Immature natural killer cell (primary cell): ENCODE data around the gene NPEPPS. TPM values are rescaled to one million over a fixed set of nuclear protein-coding genes. Genes with fewer than 3 reads are reported as not detected.
"Not testable (repeated sequence)": the region's sequence is repeated elsewhere in the genome, so short reads cannot be mapped to it uniquely, and the experiment has no call there.

ENCODE experiments used
- DNase-seq, 3 donors: peaks; one replicate each; pipeline ENCODE4 v3.0.0; 2022; ENCODE audit warnings: mixed read lengths in 1 of 3
- H3K27ac Mint-ChIP-seq, 6 donors: one replicate each; pipeline ENCODE4 v1.8.0; 2020; ENCODE audit warnings: mixed read lengths in 6 of 6, mild to moderate bottlenecking in 5 of 6, inconsistent platforms in 4 of 6, moderate library complexity in 3 of 6
- H3K27me3 Mint-ChIP-seq, 3 donors: one replicate each; pipeline ENCODE4 v1.8.0; 2020 to 2021; ENCODE audit warnings: low read depth in 3 of 3, mild to moderate bottlenecking in 3 of 3, mixed read lengths in 3 of 3, moderate library complexity in 3 of 3, inconsistent platforms in 1 of 3
- H3K36me3 Mint-ChIP-seq, 3 donors: one replicate each; pipeline ENCODE4 v1.8.0; 2020; ENCODE audit warnings: mixed read lengths in 3 of 3, inconsistent platforms in 2 of 3, mild to moderate bottlenecking in 2 of 3
- H3K4me1 Mint-ChIP-seq, 2 donors: one replicate each; pipeline ENCODE4 v1.8.0; 2020; ENCODE audit warnings: inconsistent platforms in 2 of 2, mild to moderate bottlenecking in 2 of 2, mixed read lengths in 2 of 2, moderate library complexity in 1 of 2
- H3K4me3 Mint-ChIP-seq, 5 donors: one replicate each; pipeline ENCODE4 v1.8.0; 2020; ENCODE audit warnings: mild to moderate bottlenecking in 5 of 5, mixed read lengths in 5 of 5, inconsistent platforms in 3 of 5, moderate library complexity in 3 of 5
- H3K9me3 Mint-ChIP-seq, 6 donors: one replicate each; pipeline ENCODE4 v1.8.0; 2020; ENCODE audit warnings: mild to moderate bottlenecking in 6 of 6, mixed read lengths in 6 of 6, inconsistent platforms in 4 of 6, moderate library complexity in 3 of 6
- polyA plus RNA-seq, 3 donors: library from polyadenylated mRNA; unstranded; fragments of 300-500 nt; fragmentation: Illumina TruSeq; gene quantifications; one replicate each; pipeline ENCODE4 v1.2.3, GENCODE V29; 2021

Gene NPEPPS
- polyA plus RNA-seq, 3 donors from 2014 or later: 23.9 to 51.0 (median 33.7) TPM

GRCh38 chr17:47522341-47522740 is 8.6 kb upstream of the NPEPPS start:
- H3K27ac Mint-ChIP-seq, H3K4me1 Mint-ChIP-seq, H3K4me3 Mint-ChIP-seq: not testable (repeated sequence)

GRCh38 chr17:47531233-47531820 is 419 bp downstream of the NPEPPS start:
- peak overlapping the region in 1 of 6 donors; percentile 81 for H3K27ac Mint-ChIP-seq
- DNase-seq, H3K27me3 Mint-ChIP-seq, H3K9me3 Mint-ChIP-seq, H3K36me3 Mint-ChIP-seq: not testable (repeated sequence)
- peaks cover 19% of the 10 kb centered on the region in 2 donors for H3K4me1 Mint-ChIP-seq
- peak overlapping the region in 3 of 5 donors; percentile 33 to 93 (median 50) for H3K4me3 Mint-ChIP-seq

More at GRCh38 chr17:47522341-47522740, 8.6 kb upstream of the NPEPPS start:
- not testable (repeated sequence) for H3K27me3 Mint-ChIP-seq, DNase-seq, H3K9me3 Mint-ChIP-seq, H3K36me3 Mint-ChIP-seq

GRCh38 chr17:47539085-47539484 is 8.2 kb downstream of the NPEPPS start:
- not testable (repeated sequence) for H3K4me3 Mint-ChIP-seq, H3K4me1 Mint-ChIP-seq, H3K9me3 Mint-ChIP-seq, H3K36me3 Mint-ChIP-seq, H3K27me3 Mint-ChIP-seq, DNase-seq
- H3K27ac Mint-ChIP-seq: peak overlapping the region in 1 of 6 donors; percentile 7

- H3K27me3 Mint-ChIP-seq, DNase-seq, H3K27ac Mint-ChIP-seq, H3K9me3 Mint-ChIP-seq, H3K4me3 Mint-ChIP-seq, H3K36me3 Mint-ChIP-seq: not testable (repeated sequence)
- H3K4me1 Mint-ChIP-seq: peaks cover 8 to 13% of the 10 kb centered on the region in 2 donors
Measured at GRCh38 chr17:47541676-47542075, 10.8 kb downstream of the NPEPPS start.

- H3K4me1 Mint-ChIP-seq, DNase-seq, H3K4me3 Mint-ChIP-seq, H3K27ac Mint-ChIP-seq, H3K27me3 Mint-ChIP-seq, H3K36me3 Mint-ChIP-seq, H3K9me3 Mint-ChIP-seq: not testable (repeated sequence)
Measured at GRCh38 chr17:47544327-47544726, 13.4 kb downstream of the NPEPPS start.

- not testable (repeated sequence) for H3K36me3 Mint-ChIP-seq, DNase-seq, H3K4me3 Mint-ChIP-seq, H3K27me3 Mint-ChIP-seq, H3K9me3 Mint-ChIP-seq
- peak overlapping the region in 1 of 6 donors; percentile 46 for H3K27ac Mint-ChIP-seq
- peaks cover 3 to 15% of the 10 kb centered on the region in 2 donors for H3K4me1 Mint-ChIP-seq
Measured at GRCh38 chr17:47554733-47555132, 23.8 kb downstream of the NPEPPS start.

- H3K4me1 Mint-ChIP-seq: peaks cover 8 to 24% of the 10 kb centered on the region in 2 donors
- H3K27me3 Mint-ChIP-seq: not testable (repeated sequence)
Measured at GRCh38 chr17:47556108-47556507, 25.2 kb downstream of the NPEPPS start.

GRCh38 chr17:47560517-47561043 is 29.7 kb downstream of the NPEPPS start:
- not testable (repeated sequence) for H3K4me3 Mint-ChIP-seq, DNase-seq, H3K36me3 Mint-ChIP-seq, H3K27me3 Mint-ChIP-seq, H3K27ac Mint-ChIP-seq, H3K9me3 Mint-ChIP-seq
- H3K4me1 Mint-ChIP-seq: peaks cover 13 to 20% of the 10 kb centered on the region in 2 donors

More at GRCh38 chr17:47556108-47556507, 25.2 kb downstream of the NPEPPS start:
- DNase-seq, H3K27ac Mint-ChIP-seq, H3K9me3 Mint-ChIP-seq, H3K4me3 Mint-ChIP-seq, H3K36me3 Mint-ChIP-seq: not testable (repeated sequence)

GRCh38 chr17:47561698-47562405 is 30.9 kb downstream of the NPEPPS start:
- H3K4me1 Mint-ChIP-seq: peaks cover 13 to 21% of the 10 kb centered on the region in 2 donors
- H3K9me3 Mint-ChIP-seq, DNase-seq, H3K4me3 Mint-ChIP-seq, H3K36me3 Mint-ChIP-seq, H3K27me3 Mint-ChIP-seq: not testable (repeated sequence)
- peak overlapping the region in 5 of 6 donors; percentile 49 to 78 (median 59) for H3K27ac Mint-ChIP-seq

- H3K4me1 Mint-ChIP-seq: peaks cover 15 to 26% of the 10 kb centered on the region in 2 donors
- H3K9me3 Mint-ChIP-seq, H3K4me3 Mint-ChIP-seq: not testable (repeated sequence)
Measured at GRCh38 chr17:47562406-47562705, 31.4 kb downstream of the NPEPPS start.

GRCh38 chr17:47567261-47567660 is 36.4 kb downstream of the NPEPPS start:
- not testable (repeated sequence) for DNase-seq, H3K27me3 Mint-ChIP-seq, H3K9me3 Mint-ChIP-seq, H3K4me3 Mint-ChIP-seq, H3K36me3 Mint-ChIP-seq, H3K4me1 Mint-ChIP-seq
- H3K27ac Mint-ChIP-seq: peak overlapping the region in 2 of 6 donors; percentile 14 to 55

More at GRCh38 chr17:47562406-47562705, 31.4 kb downstream of the NPEPPS start:
- peak overlapping the region in 1 of 6 donors; percentile 47 for H3K27ac Mint-ChIP-seq
- not testable (repeated sequence) for H3K36me3 Mint-ChIP-seq, DNase-seq, H3K27me3 Mint-ChIP-seq

GRCh38 chr17:47572561-47572960 is 41.7 kb downstream of the NPEPPS start:
- H3K27me3 Mint-ChIP-seq, H3K9me3 Mint-ChIP-seq, DNase-seq, H3K36me3 Mint-ChIP-seq, H3K4me3 Mint-ChIP-seq: not testable (repeated sequence)
- Mint-ChIP-seq H3K27ac (peak overlapping the region in 3 of 6 donors; percentile 13 to 75 (median 67)), H3K4me1 (peaks cover 3 to 10% of the 10 kb centered on the region in 2 donors)

- H3K4me1 Mint-ChIP-seq, H3K27ac Mint-ChIP-seq, DNase-seq, H3K4me3 Mint-ChIP-seq, H3K27me3 Mint-ChIP-seq, H3K9me3 Mint-ChIP-seq, H3K36me3 Mint-ChIP-seq: not testable (repeated sequence)
Measured at GRCh38 chr17:47582416-47582815, 51.5 kb downstream of the NPEPPS start.

GRCh38 chr17:47586378-47587055 is 55.6 kb downstream of the NPEPPS start:
- not testable (repeated sequence) for H3K27me3 Mint-ChIP-seq, H3K36me3 Mint-ChIP-seq, DNase-seq, H3K4me1 Mint-ChIP-seq, H3K4me3 Mint-ChIP-seq, H3K9me3 Mint-ChIP-seq, H3K27ac Mint-ChIP-seq
